HEK293 (cell line): ENCODE data around the gene PIK3C2B.

Experiments used
- CTCF ChIA-PET: fragments of 350-600 bp; formaldehyde crosslinking; extraction: SDS; loops from one replicate; lab custom pipeline; 2021; ENCODE audit warnings: antibody characterized with exemption; lab: Yijun Ruan, JAX
- POLR2A ChIA-PET: fragments of 300-600 bp; formaldehyde crosslinking; extraction: SDS; loops from one replicate; lab custom pipeline; 2020; ENCODE audit warnings: antibody characterized with exemption, inconsistent platforms; lab: Yijun Ruan, JAX
- H3K27ac ChIP-seq: fragments of 200-500 bp; sonication (Bioruptor generic); 2 replicates; pipeline ENCODE4 v1.5.1; 2014; ENCODE audit warnings: low read depth, low read length, control low read depth, inconsistent platforms; ENCODE audit errors: extremely low read depth
- H3K36me3 ChIP-seq, 2 experiments: fragments of 200-500 bp in 1 of 2; sonication (Bioruptor generic) in 1 of 2; 1 replicate in 1 of 2; 2 replicates in 1 of 2; pipeline ENCODE4 v1.5.1; 2014 to 2017; ENCODE audit warnings: inconsistent platforms in 2 of 2, low read length in 2 of 2; ENCODE audit not compliant: control insufficient read depth in 2 of 2, insufficient read depth in 1 of 2
- H3K4me1 ChIP-seq: fragments of 200-500 bp; sonication (Bioruptor generic); 2 replicates; pipeline ENCODE4 v1.5.1; 2014; ENCODE audit warnings: mild to moderate bottlenecking, low read length, inconsistent platforms; ENCODE audit not compliant: control insufficient read depth, insufficient read depth
- H3K4me3 ChIP-seq: 2 replicates; pipeline ENCODE4 v1.5.1; 2011; ENCODE audit warnings: low read depth, mild to moderate bottlenecking, control low read depth, low read length, moderate library complexity
- H3K9me3 ChIP-seq: fragments of 200-500 bp; sonication (Bioruptor generic); 2 replicates; pipeline ENCODE4 v1.5.1; 2014; ENCODE audit warnings: low read depth, low read length, inconsistent platforms; ENCODE audit not compliant: control insufficient read depth, insufficient read depth
- HOXD13 ChIP-seq: sonication (generic); formaldehyde crosslinking; IDR thresholded peaks from 2 replicates; pipeline ENCODE4 v1.8.0; 2022; ENCODE audit warnings: missing genetic modification reagents, borderline replicate concordance
- KLF16 ChIP-seq: fragments of 450-650 bp; formaldehyde crosslinking; IDR thresholded peaks from 2 replicates; pipeline ENCODE4 v1.5.1; 2017; ENCODE audit warnings: missing biosample characterization, missing genetic modification characterization
- MEIS1 ChIP-seq: sonication (generic); formaldehyde crosslinking; IDR thresholded peaks from 2 replicates; pipeline ENCODE4 v1.8.1; 2022; ENCODE audit warnings: missing genetic modification reagents, mild to moderate bottlenecking, borderline replicate concordance
- SP2 ChIP-seq: fragments of 450-650 bp; formaldehyde crosslinking; IDR thresholded peaks from 2 replicates; pipeline ENCODE4 v1.5.1; 2016; ENCODE audit warnings: missing biosample characterization, missing genetic modification characterization
- ZEB2 ChIP-seq: fragments of 450-650 bp; formaldehyde crosslinking; IDR thresholded peaks from 2 replicates; pipeline ENCODE4 v1.5.1; 2016; ENCODE audit warnings: missing biosample characterization, missing genetic modification characterization
- ZNF248 ChIP-seq: fragments of 450-650 bp; formaldehyde crosslinking; IDR thresholded peaks from 2 replicates; pipeline ENCODE4 v1.5.1; 2017; ENCODE audit warnings: missing biosample characterization, missing genetic modification characterization
- ZNF292 ChIP-seq: fragments of 450-650 bp; formaldehyde crosslinking; IDR thresholded peaks from 2 replicates; pipeline ENCODE4 v1.5.1; 2016; ENCODE audit warnings: low read depth, missing biosample characterization, missing genetic modification characterization, borderline replicate concordance
- ZNF37A ChIP-seq: fragments of 450-650 bp; IDR thresholded peaks from 2 replicates; pipeline ENCODE4 v1.5.1; 2018; ENCODE audit warnings: missing biosample characterization, missing genetic modification characterization
- ZNF654 ChIP-seq: fragments of 450-650 bp; formaldehyde crosslinking; IDR thresholded peaks from 2 replicates; pipeline ENCODE4 v1.5.1; 2016; ENCODE audit warnings: low read depth, missing biosample characterization, missing genetic modification characterization
- ZNF660 ChIP-seq: fragments of 450-650 bp; IDR thresholded peaks from 2 replicates; pipeline ENCODE4 v1.5.1; 2018; ENCODE audit warnings: missing biosample characterization, mild to moderate bottlenecking, missing genetic modification characterization
- ZNF785 ChIP-seq: fragments of 450-650 bp; formaldehyde crosslinking; IDR thresholded peaks from 2 replicates; pipeline ENCODE4 v1.5.1; 2016; ENCODE audit warnings: missing biosample characterization, missing genetic modification characterization
- ZNF837 ChIP-seq: fragments of 450-650 bp; formaldehyde crosslinking; IDR thresholded peaks from 2 replicates; pipeline ENCODE4 v1.5.1; 2016; ENCODE audit warnings: missing biosample characterization, missing genetic modification characterization
- TF ChIP-seq, protein P1 (sequence below): fragments of 450-650 bp; formaldehyde crosslinking; IDR thresholded peaks from 2 replicates; pipeline ENCODE4 v1.5.1; 2017; ENCODE audit warnings: missing biosample characterization, missing genetic modification characterization
- TF ChIP-seq, protein P2 (sequence below): fragments of 450-650 bp; formaldehyde crosslinking; IDR thresholded peaks from 2 replicates; pipeline ENCODE4 v1.5.1; 2017; ENCODE audit warnings: missing biosample characterization, missing genetic modification characterization
- TF ChIP-seq, protein P3 (sequence below): fragments of 450-650 bp; formaldehyde crosslinking; IDR thresholded peaks from 2 replicates; pipeline ENCODE4 v1.5.1; 2016; ENCODE audit warnings: missing biosample characterization, missing genetic modification characterization
- TF ChIP-seq, protein P4 (sequence below): fragments of 450-650 bp; formaldehyde crosslinking; IDR thresholded peaks from 2 replicates; pipeline ENCODE4 v1.5.1; 2016; ENCODE audit warnings: missing biosample characterization, missing genetic modification characterization
- TF ChIP-seq, protein P5 (sequence below): fragments of 450-650 bp; formaldehyde crosslinking; IDR thresholded peaks from 2 replicates; pipeline ENCODE4 v1.5.1; 2016; ENCODE audit warnings: missing biosample characterization, missing genetic modification characterization

The PIK3C2B gene

DNA sequence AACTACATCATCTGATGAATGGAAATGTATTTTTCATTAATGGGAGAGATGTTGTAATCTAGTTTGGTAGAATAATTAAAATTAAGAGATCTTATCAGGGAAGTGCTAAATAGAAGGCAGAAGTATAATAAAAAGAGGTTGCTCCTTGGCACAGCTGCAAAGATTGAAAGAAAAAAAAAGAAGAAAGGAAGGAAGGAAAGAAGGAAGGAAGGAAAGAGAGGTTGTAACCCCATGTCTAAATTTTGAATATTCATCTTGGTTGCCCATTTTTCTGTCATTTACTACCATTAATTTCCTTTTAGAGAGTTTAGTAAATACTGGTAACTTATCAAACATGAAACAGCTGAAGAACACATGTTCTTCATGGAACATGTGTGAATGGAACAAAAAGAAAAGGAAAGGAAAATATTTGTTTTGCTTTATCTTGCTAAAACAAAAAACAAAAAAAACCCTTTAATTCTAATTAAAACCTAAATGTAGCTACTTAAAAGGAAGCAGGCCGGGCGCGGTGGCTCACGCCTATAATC, 11.1 kb upstream of the PIK3C2B start (continued):
- TF ChIP-seq, protein P1, sequence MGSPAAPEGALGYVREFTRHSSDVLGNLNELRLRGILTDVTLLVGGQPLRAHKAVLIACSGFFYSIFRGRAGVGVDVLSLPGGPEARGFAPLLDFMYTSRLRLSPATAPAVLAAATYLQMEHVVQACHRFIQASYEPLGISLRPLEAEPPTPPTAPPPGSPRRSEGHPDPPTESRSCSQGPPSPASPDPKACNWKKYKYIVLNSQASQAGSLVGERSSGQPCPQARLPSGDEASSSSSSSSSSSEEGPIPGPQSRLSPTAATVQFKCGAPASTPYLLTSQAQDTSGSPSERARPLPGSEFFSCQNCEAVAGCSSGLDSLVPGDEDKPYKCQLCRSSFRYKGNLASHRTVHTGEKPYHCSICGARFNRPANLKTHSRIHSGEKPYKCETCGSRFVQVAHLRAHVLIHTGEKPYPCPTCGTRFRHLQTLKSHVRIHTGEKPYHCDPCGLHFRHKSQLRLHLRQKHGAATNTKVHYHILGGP (tag by site-specific recombination), result no peak

DNA sequence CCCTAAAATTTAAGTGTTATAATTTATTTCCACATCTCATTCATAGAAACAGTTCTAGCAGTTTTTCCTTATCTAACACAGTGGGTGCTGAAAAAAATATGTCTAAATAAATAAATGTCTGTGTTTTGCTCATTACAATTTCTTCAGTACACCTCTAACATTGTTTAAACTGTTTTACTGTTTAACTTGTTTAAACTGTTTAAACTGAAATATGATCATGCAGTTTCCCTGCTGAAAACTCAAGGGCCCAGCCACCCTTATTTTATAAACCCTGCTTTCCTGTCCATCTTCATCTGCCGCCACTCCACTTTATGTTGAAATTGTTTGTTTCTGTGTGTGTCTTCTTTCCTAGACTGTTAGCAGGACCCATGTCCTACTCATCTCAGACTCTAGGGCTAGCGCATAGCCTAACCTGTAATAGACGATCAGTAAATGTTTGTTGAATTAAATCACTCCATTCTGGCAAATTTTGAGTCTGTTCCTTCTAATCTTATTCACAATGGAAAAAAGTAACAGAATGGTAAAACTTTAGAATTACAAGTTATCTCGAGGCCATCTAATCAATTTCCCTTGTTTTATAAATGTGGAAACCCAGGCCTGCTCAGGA, 9.4 kb upstream of the PIK3C2B start:
- H3K4me1 ChIP-seq, result no peaks in the 10 kb centered on the region
- CTCF ChIA-PET, result interaction anchor here (0.7 to 19.1 kb wide), 34 partner anchors 11 to 646 kb away, joined by 3 to 314 read pairs (median 5); partner anchors contain the start of genes MDM4 and PIK3C2B
- no peak for TF ChIP-seq ZNF837 (tag by site-specific recombination)
- TF ChIP-seq, protein P2, sequence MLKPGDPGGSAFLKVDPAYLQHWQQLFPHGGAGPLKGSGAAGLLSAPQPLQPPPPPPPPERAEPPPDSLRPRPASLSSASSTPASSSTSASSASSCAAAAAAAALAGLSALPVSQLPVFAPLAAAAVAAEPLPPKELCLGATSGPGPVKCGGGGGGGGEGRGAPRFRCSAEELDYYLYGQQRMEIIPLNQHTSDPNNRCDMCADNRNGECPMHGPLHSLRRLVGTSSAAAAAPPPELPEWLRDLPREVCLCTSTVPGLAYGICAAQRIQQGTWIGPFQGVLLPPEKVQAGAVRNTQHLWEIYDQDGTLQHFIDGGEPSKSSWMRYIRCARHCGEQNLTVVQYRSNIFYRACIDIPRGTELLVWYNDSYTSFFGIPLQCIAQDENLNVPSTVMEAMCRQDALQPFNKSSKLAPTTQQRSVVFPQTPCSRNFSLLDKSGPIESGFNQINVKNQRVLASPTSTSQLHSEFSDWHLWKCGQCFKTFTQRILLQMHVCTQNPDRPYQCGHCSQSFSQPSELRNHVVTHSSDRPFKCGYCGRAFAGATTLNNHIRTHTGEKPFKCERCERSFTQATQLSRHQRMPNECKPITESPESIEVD (tag by site-specific recombination), result peak; percentile 75
- TF ChIP-seq, all 188 proteins: peak for 1
- Histone ChIP-seq H3K36me3 (no peaks in the 10 kb centered on the region), H3K4me3 (no peak overlapping the region), H3K9me3 (no peaks in the 10 kb centered on the region), H3K27ac (no peak overlapping the region)
- POLR2A ChIA-PET, result no interaction called here

DNA sequence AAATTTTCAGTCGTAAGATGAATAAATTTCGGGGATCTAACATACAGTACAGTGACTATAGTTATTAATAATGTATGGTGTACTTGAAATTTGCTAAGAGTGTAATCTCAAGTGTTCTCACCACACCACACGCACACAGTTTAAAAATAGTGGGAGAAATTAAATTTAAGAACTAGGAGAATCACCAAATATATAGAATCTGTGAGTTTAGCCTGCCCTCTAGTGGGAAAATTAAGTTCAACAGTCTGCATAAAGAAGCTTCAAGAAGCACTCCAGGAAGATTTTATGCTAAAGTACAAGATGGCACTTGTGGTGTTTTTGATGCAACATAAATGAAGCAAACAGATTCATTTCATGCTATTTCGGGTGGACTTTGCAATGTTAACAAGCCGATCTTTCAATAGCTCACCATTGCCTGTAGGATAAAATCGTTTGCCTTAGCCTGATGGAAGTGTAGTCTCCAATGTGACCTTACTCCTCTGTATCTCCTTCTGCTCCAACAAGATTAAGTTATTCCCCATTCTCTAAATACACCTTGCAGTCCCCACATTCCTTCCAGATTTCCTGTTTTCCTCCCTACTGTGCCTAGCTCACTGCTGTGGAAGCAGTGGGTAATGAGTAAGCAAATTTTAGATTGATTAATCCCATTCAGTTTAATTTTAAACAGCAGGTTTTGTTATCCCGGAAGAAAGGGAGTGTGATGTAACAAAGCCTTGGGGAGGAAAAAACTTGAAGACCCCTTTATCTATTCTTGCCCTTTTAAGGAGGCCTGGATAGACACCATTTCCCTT, 8.7 kb upstream of the PIK3C2B start:
- POLR2A ChIA-PET, result no interaction called here
- TF ChIP-seq ZNF660, result peak; percentile 94
- TF ChIP-seq ZEB2 (tag by site-specific recombination), result 0 out of 2 replicates have a peak, but pooled peaks have one; percentile 14
- TF ChIP-seq, protein P3, sequence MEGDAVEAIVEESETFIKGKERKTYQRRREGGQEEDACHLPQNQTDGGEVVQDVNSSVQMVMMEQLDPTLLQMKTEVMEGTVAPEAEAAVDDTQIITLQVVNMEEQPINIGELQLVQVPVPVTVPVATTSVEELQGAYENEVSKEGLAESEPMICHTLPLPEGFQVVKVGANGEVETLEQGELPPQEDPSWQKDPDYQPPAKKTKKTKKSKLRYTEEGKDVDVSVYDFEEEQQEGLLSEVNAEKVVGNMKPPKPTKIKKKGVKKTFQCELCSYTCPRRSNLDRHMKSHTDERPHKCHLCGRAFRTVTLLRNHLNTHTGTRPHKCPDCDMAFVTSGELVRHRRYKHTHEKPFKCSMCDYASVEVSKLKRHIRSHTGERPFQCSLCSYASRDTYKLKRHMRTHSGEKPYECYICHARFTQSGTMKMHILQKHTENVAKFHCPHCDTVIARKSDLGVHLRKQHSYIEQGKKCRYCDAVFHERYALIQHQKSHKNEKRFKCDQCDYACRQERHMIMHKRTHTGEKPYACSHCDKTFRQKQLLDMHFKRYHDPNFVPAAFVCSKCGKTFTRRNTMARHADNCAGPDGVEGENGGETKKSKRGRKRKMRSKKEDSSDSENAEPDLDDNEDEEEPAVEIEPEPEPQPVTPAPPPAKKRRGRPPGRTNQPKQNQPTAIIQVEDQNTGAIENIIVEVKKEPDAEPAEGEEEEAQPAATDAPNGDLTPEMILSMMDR (tag by site-specific recombination), result peak; percentile 61
- peak; percentile 93 for TF ChIP-seq ZNF654 (tag by site-specific recombination)
- no peak for TF ChIP-seq KLF16 (tag by site-specific recombination)
- Histone ChIP-seq H3K4me1 (no peaks in the 10 kb centered on the region), H3K9me3 (no peaks in the 10 kb centered on the region), H3K27ac (no peak overlapping the region), H3K4me3 (no peak overlapping the region), H3K36me3 (no peaks in the 10 kb centered on the region)
- CTCF ChIA-PET, result interaction anchor here (0.6 to 19.1 kb wide), 46 partner anchors 10 to 645 kb away, joined by 3 to 314 read pairs (median 4); partner anchors contain the start of genes MDM4 and PIK3C2B

DNA sequence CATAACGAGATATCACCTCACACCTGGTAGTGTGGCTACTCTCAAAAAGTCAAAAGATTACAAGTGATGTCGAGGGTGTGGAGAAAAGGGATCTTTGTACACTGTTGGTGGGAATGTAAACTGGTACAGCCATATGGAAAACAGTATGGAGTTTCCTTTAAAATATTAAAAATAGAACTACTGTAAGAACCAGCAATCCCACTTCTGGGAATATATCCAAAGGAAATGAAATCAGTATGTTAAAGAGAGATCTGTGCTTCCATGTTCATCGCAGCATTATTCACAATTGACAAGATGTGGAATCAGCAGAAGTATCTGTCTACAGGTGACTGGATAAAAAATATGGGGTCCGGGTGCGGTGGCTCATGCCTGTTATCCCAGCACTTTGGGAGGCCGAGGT, 7.6 kb upstream of the PIK3C2B start:
- no peak overlapping the region for H3K27ac ChIP-seq
- no peaks in the 10 kb centered on the region for H3K4me1 ChIP-seq
- no peaks in the 10 kb centered on the region for H3K36me3 ChIP-seq
- H3K4me3 ChIP-seq, result no peak overlapping the region
- POLR2A ChIA-PET, result no interaction called here
- no peaks in the 10 kb centered on the region for H3K9me3 ChIP-seq
- CTCF ChIA-PET, result interaction anchor here (0.6 to 19.1 kb wide), 26 partner anchors 9 to 667 kb away, joined by 3 to 314 read pairs (median 6); partner anchors contain the start of genes MDM4 and PIK3C2B
- TF ChIP-seq, protein P4, sequence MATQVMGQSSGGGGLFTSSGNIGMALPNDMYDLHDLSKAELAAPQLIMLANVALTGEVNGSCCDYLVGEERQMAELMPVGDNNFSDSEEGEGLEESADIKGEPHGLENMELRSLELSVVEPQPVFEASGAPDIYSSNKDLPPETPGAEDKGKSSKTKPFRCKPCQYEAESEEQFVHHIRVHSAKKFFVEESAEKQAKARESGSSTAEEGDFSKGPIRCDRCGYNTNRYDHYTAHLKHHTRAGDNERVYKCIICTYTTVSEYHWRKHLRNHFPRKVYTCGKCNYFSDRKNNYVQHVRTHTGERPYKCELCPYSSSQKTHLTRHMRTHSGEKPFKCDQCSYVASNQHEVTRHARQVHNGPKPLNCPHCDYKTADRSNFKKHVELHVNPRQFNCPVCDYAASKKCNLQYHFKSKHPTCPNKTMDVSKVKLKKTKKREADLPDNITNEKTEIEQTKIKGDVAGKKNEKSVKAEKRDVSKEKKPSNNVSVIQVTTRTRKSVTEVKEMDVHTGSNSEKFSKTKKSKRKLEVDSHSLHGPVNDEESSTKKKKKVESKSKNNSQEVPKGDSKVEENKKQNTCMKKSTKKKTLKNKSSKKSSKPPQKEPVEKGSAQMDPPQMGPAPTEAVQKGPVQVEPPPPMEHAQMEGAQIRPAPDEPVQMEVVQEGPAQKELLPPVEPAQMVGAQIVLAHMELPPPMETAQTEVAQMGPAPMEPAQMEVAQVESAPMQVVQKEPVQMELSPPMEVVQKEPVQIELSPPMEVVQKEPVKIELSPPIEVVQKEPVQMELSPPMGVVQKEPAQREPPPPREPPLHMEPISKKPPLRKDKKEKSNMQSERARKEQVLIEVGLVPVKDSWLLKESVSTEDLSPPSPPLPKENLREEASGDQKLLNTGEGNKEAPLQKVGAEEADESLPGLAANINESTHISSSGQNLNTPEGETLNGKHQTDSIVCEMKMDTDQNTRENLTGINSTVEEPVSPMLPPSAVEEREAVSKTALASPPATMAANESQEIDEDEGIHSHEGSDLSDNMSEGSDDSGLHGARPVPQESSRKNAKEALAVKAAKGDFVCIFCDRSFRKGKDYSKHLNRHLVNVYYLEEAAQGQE (tag by site-specific recombination), result no peak
- TF ChIP-seq ZNF292 (tag by site-specific recombination), result no peak
- no peak for TF ChIP-seq ZNF785 (tag by site-specific recombination)
- no peak for TF ChIP-seq SP2 (tag by site-specific recombination)
- TF ChIP-seq ZNF37A (tag by site-specific recombination), result no peak
- TF ChIP-seq, protein P5, sequence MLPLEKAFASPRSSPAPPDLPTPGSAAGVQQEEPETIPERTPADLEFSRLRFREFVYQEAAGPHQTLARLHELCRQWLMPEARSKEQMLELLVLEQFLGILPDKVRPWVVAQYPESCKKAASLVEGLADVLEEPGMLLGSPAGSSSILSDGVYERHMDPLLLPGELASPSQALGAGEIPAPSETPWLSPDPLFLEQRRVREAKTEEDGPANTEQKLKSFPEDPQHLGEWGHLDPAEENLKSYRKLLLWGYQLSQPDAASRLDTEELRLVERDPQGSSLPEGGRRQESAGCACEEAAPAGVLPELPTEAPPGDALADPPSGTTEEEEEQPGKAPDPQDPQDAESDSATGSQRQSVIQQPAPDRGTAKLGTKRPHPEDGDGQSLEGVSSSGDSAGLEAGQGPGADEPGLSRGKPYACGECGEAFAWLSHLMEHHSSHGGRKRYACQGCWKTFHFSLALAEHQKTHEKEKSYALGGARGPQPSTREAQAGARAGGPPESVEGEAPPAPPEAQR (tag by site-specific recombination), result no peak
- no peak for TF ChIP-seq ZNF837 (tag by site-specific recombination)
- TF ChIP-seq HOXD13 (CRISPR knock-in tag), result no peak
- TF ChIP-seq MEIS1, result no peak
- no peak for TF ChIP-seq ZNF248 (tag by site-specific recombination)
